Subcutaneous adipose tissue (tissue), 4 donors: ENCODE results near the gene VAV2. TPM values are rescaled to one million over a fixed set of nuclear protein-coding genes. Genes with fewer than 3 reads are reported as not detected.

Source experiments
- CTCF ChIP-seq: fragments of 450-650 bp; IDR thresholded peaks from one replicate; pipeline ENCODE4 v1.5.1; 2016; ENCODE audit warnings: low read depth, mild to moderate bottlenecking, control low read depth, antibody characterized with exemption, moderate library complexity
- total RNA-seq, 4 donors: library from RNA; depleted of rRNA; stranded (reverse); fragments of >200 nt; gene quantifications; one replicate each; pipeline ENCODE4 v1.1.0, GENCODE V29; 2016

VAV2 gene
- total RNA-seq, 4 donors from 2014 or later, result 3.6 to 6.8 (median 4.8) TPM

GRCh38 chr9:134036130-134036529 lies 44.0 kb upstream of the VAV2 start:
- TF ChIP-seq CTCF, result no peak

GRCh38 chr9:134035041-134036039 lies 43.2 kb upstream of the VAV2 start:
- no peak for TF ChIP-seq CTCF

GRCh38 chr9:134034215-134035040 lies 42.3 kb upstream of the VAV2 start:
- no peak for TF ChIP-seq CTCF

- no peak for TF ChIP-seq CTCF
Observed at GRCh38 chr9:134033516-134034214, 41.5 kb upstream of the VAV2 start.

- TF ChIP-seq CTCF, result no peak
Observed at GRCh38 chr9:134032456-134033222, 40.5 kb upstream of the VAV2 start.

- no peak for TF ChIP-seq CTCF
Observed at GRCh38 chr9:134031783-134032182, 39.7 kb upstream of the VAV2 start.
